GM19025 (cell line): Measurements from ENCODE around the gene KCNMB2.
"Not testable (repeated sequence)": the region's sequence is repeated elsewhere in the genome, so short reads cannot be mapped to it uniquely, and the experiment has no call there.

Experiments
- ATAC-seq: cut with Tn5 transposase; IDR thresholded peaks from one replicate; pipeline ENCODE4 v1.9.1; 2021; ENCODE audit warnings: mild to moderate bottlenecking, low read depth, moderate library complexity; ENCODE audit not compliant: unreplicated experiment

The KCNMB2 gene

DNA sequence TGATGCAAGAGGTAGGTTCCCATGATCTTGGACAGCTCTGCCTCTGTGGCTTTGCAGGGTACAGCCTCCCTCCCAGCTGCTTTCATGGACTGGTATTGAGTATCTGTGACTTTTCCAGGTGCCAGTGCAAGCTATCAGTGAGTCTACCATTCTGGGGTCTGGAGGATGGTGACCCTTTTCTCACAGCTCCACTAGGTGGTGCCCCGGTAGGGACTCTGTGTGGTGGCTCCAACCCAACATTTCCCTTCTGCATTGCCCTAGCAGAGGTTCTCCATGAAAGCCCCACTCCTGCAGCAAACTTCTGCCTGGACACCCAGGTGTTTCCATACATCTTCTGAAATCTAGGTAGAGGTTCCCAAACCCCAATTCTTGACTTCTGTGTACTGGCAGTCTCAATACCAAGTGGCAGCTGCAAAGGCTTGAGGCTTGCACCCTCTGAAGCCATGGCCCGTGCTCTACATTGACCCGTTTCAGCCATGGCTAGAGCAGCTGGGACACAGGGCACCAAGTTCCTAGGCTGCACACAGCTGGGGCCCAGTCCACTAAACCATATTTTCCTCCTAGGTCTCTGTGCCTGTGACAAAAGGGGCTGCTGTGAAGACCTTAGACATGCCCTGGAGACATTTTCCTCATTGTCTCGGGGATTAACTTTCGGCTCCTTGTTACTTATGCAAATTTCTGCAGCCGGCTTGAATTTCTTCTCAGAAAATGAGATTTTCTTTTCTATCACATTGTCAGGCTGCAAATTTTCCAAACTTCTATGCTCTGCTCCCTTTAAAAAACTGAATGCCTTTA, 209.8 kb downstream of the KCNMB2 start:
- ATAC-seq, result not testable (repeated sequence)

DNA sequence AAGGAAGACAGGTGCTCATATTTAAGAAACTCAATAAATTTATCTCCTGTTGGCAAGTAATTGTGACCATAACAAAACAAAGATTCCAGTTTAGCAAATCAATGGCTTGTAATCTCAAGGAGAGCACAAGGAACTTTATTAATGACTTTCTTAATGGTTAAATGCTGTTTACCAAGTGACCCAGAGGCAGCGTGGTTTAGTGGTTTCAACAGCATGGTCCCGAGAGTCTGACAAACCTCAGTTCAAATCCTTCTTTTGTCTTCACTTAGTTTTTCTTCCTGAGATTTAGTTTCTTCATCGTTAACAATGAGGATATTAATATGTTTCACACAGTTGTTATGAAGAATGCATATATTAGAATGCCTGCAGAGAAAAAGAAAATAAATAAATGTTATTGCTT, 212.6 kb downstream of the KCNMB2 start:
- ATAC-seq, result no peak

DNA sequence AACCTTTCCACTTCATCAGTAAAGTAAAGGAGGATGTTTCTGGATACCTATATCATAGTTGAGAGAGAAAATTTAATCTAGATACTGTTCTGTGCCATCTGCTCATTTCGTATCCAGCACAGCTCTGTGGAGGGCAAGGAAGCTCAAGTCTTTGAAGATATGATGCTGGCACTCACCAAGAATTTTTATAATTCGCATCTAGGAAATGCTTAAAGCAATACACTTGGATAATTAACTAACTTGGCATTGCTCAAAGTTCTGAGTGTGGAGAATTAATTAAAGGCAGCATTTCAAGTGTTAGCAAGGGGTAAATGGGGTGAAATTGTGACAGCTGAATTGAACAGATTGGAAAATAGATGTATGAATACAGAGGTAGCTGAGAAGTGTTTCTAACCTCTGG, 213.2 kb downstream of the KCNMB2 start:
- ATAC-seq, result no peak

DNA sequence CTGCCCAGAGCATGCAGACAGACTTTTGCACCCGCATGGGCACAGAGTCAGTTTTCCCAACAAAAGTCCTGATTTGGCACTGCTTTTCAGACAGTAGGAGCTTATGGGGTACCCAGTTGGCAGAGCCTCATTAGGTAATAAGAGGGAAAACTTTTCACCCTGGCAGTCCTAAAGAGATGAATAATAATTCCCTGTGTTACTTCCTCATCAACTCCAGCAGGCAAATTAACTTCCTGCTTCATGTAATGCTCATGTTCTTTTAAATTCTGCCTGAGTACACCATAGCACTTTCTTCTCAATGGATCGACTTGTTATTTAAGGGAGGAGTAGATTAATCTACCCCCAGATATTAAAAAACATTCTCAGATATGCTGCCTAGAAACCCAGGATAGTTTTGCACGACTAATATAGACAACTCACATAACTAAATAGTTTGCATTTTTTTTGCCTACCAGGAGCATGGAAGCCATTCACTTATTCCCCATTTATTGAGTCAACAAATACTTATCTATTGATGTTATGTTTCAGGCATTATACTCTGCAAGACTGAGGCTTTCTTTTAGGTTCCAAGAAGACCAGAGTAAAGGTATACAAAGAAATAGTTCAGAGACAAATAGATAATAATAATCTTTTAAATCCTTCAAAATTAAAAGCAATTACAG, 214.5 kb downstream of the KCNMB2 start:
- no peak for ATAC-seq

DNA sequence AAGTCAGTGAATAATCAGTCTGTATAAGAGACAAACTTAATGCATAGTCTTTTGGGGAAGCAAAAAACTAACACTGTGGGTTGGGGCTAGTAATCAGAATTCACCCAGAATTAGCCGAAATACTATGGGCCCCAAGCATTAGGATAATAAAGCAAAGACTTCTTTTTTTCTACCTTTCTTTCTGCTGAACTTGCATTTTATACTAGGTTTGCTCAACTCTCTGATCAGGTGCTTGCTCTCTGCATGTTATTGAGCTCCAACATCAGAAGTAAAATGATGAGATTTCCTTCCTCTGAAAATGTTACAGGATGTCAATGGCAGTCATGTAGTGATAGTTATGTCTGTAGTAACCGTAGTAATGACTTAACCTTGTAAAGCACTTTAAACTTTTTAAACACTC, 216.6 kb downstream of the KCNMB2 start:
- ATAC-seq, result no peak

DNA sequence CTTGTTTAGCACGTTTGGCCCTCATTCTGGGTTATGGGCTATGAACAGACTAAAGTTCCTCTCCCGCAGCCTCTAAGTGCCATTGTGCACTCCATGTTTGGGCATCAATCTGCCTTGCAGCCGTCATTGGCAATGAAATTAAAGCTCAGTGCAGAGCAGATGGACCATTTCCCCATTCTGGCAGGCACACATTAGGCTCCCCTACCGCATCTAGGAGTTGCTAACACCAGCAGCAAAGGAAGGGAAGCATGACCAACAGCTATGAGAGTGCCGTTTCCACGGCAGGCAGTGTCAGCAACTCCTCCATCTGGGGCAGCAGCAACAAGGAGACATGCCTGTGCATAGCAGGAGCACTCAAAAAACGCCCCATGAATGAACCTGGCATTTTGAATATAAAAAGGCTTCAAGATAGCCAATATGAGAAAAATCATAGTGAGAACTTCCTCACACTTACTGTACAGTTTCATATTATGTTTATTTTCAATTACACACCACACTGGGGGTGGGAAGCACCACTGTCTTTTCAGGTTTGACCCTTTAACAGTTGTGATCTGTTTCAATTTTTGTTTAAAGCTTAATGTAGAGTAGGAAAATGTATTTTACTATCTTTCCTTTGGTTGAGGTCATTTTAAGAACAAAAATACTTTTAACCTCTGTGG, 218.7 kb downstream of the KCNMB2 start:
- no peak for ATAC-seq

DNA sequence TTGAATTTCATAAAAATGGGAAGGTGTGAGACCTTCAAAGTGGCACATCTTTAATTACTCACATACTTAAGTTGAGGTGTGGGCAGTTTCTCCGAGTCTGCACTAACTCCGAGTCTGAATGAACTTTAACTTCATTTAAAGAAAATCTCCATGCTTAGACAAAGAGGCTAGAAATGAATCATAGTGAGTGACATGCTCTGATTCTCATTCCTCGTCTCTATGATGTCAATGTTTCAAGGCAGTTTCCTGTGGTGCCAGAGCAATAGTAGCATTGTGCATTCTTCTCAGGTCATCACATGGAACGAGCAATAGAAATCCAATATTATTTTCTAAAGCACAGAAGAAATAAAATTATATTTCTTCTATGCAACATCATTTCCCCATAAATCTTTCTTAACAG, 224.8 kb downstream of the KCNMB2 start:
- no peak for ATAC-seq

DNA sequence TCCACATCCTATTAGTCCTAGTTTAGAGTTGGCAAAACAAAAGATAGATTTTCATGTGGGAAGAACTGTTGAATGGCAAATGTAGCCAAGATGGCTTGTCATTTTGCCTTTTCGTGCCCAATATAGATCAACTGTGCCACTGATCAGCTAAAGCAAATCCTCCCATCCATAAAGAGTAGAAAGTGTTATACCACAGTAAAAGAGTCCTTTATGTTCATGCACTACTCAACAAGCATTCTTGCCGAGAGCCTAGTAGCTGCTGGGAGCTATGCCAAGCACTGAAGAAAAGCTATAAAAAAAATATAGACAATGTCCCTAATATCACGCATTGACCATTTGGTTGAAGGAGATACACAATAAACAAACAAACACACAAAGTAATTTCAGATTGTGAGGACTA, 225.2 kb downstream of the KCNMB2 start:
- ATAC-seq, result no peak

DNA sequence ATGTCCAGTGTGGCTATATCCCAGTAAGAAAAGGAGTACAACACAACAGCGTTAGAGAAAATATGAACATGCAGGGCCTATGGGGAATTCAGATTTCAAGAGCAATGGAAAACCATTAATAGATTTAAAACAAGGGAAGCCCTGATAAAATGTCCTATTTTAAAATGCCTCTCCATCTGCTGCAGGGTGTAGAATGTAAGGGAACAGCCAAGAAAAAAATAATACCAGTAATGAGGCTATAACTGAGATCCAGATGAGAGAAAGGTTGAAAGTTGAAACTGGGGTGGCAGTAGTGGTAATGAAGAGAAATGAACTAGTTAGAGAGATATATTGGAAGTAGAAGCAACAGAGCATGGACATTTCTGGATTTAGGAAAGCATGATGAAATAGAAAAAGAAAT, 226.1 kb downstream of the KCNMB2 start:
- ATAC-seq, result no peak

DNA sequence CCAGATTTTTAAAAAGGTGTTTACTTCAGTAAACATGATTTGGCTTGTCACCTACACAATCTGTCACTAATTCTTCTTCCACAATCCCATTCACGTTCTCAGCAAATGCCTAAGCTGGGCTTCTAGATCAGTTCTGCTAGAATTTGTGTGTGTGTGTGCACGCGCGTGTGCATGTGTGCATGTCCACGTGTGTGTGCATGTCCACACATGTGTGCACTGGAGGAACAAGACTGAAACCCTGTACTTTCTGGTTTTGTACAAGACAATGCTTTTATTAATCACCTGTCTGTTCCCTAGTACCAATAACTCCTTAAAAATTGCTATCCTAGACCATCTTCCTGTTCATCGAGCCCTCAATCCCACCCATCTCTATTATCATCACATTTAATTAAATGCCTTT, 229.2 kb downstream of the KCNMB2 start:
- no peak for ATAC-seq

DNA sequence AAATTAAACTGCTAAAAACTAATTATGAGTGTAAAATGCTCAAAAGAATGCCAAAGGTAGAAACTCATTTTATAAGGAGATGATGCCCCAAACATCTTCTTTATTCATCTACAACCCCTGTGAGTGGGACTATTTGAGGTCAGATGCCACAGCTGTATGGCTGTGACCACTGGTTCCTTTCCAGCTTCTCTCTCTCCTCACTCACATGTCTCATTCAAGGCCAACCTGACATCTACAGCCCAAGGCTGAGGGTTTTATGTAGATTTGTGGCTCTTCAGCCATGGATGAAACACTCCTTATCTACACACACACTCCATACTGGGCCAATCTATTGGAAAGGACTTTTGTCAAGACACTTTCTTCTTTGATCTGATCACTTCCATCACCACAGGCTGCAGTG, 231.3 kb downstream of the KCNMB2 start:
- no peak for ATAC-seq

DNA sequence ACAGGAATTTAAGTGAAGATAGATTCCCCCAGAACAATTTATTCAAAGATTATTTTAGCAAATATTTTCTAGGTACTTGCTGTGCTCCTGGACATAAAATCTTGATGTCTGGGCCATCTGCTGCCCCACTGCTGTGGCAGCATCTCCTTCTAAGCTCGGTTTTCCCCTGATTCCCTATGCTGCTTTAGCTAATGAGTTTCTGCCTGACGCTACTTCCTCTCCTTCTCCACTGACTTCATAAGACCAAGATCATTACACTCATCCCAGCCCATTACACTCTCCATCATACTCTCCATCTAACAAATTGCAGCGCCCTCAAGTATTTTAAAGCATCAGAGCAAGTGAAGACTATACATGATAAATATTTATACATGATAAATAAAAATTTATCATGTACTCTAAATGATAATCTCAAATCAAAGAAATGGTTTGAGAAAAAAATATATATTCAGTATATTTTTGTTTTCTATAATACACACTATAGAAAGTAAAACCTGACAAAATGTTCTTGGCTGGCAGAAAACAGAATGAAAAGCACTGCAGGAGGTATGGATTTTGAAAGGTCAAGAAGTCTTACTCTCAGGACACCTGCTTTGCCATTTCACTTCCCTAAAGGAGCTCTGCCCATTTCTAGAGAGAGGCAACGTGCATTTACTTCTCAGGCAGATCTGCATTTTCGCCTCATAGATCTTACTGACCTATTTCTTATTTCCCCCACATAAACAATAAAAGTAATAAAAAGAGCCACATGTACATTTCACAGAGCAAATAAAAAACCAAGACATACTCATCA, 232.0 kb downstream of the KCNMB2 start:
- no peak for ATAC-seq

DNA sequence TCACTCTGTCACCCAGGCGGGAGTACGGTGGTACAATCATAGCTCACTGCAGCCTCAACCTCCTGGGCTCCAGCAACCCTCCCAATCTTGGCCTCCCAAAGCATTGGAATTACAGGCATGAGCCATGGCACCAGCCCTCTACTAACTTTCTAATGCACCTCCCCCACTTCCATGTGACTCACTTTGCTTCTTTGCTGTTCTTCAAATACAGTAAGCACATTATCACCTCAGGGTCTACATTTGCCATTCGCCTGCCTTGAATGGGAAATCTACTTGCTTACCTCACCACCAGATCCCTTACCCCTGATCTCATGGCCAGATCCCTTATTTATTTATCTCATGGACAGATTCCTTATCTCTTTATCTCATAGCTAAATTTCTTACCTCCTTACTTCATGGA, 235.3 kb downstream of the KCNMB2 start:
- no peak for ATAC-seq

DNA sequence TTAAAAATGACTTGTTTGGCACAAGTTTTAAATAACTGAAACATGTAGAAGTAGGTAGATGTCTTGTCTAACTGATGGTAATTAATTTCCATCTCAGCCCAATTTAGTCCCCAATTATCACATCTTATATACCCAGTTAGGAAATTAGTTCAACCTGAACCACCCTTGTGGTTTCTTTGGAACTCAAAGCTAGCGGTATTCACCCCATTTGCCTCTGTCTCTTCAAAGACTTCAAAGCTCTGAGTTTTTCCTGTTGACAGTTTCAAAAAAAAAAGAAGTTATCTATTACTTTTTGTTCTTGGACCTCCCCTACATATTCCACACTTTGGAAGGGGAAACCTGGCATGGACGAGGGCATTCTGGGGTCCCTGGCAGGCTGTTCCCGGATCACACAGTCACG, 236.5 kb downstream of the KCNMB2 start:
- no peak for ATAC-seq

DNA sequence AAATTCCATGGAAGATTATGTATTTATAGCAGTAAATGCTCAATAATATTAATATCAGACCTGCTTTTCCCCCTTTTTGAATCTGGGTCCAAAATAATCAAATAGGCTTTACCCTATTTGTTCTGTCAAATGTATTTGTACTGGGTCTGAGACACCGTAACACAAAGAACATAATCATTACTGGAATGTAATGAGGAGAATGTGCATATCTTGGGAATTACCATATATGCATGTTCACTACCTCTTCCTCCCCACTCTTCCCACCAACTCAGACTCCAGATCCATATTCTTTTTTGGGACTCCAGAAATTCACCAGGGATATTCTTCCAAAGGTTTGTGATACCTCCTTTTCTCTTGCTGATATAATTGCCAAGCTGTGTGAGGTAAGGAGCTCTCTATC, 237.1 kb downstream of the KCNMB2 start:
- no peak for ATAC-seq

DNA sequence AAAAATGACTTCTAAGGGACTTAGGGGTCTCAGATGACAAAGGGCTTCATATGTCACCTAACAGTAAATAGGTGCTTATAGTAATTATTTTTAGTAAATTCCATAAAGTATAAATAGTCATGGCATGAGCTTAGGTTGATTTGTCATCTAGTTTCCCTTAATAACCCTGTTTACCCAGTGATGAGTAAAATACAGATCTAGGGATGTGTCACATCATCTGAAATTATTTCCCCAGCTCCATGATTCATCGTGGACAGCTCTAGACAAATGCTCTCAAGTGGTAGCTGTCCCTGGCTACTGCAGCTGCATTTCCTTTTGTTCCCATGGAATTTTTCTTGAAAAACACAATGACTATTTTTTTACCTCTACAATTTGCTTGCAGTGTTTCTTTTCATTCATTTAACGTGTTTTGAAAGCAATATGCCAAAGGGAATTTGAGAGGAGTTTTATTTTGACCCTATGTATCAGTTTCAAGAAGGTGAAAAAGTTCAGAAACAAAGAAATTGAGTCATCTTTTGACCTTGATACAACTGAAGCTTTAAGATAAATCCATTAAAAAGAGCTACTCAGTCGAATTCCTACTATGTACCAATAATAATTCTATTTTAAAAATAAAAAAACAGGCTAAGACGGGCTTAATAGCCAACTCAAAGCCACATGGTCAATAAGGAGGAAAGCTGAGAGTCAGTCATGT, 241.6 kb downstream of the KCNMB2 start:
- peak; percentile 70 for ATAC-seq

DNA sequence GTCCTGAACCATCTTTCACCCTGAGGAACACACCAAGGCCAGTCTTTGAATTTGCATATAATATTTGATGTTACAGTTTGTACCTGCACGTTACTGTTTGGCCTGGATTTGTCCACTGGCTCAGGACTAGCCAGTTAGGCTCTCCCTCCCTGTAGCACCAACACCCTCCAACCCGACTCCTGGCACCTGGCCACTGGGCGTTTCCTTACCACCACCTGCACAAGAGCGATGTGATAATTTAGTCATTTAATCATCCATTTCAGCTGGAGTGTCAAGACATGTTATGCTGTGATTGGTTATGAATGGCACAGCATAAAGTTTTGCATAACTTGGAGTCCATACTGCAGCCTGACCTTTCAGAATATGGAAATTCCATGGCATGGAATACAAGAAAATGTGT, 242.4 kb downstream of the KCNMB2 start:
- ATAC-seq, result no peak

DNA sequence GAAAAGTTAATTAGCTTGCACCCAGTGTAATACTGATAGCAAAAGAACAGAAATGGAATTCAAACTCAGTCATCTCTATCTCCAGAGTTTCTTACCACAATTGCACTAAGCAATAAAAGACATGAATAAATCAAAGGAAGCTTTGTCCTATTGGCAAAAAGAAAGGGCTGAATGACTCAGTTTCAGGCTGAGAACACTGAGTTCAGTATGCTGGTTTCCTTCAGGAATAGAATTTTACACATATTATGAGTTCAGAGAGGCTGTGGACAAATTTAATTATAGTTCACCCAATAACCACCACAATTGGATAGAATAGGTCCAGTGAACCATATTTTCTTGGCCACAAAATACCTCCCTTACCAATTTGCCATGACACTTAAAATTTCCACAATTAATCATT, 249.7 kb downstream of the KCNMB2 start:
- ATAC-seq, result no peak

DNA sequence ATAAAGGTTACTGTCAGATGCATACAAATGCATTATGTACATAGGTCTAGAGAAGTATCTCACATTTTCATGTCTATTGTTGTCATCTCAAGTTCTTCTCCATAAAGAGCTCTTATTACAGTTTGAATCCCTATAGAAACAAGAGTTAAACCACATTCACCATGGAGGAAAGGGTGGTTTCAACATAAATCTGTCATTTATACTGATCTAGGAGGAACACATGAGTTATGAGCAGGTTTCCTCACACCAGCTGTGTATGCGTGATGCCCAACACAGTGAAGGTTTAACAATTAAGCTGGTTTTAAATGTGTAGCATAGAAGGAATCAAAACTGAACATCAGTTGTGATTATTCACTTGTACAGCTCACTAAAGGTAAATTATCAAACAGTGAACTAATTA, 251.7 kb downstream of the KCNMB2 start:
- ATAC-seq, result no peak

DNA sequence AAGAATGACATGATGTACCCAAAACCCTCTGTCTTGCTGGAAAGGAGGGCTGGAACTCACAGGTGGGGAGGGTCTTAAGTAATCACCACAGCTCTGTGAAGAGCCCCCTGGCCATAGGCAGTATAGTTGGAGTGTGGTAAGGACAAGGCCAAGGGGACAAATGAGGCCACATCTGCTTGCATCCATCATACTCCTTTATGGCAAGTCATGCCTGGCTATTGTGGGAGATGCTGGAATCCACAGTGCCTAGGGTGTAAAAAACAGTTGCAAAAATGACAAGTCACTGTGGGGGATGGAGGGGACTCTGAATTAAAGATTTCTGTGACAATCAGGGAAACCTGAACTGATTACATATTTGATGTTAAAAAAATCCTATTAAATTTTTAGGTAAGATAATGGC, 258.5 kb downstream of the KCNMB2 start:
- ATAC-seq, result no peak
